CD8-positive, alpha-beta memory T cell (primary cell): ENCODE data around the gene STUB1. TPM values are rescaled to one million over a fixed set of nuclear protein-coding genes. Genes with fewer than 3 reads are reported as not detected.

Experiments
- CTCF ChIA-PET: fragments of 350-600 bp; sonication (Branson Sonifier 250); formaldehyde crosslinking; loops from one replicate; lab custom pipeline; 2021; ENCODE audit warnings: antibody characterized with exemption; lab: Charles Lee
- POLR2A ChIA-PET: fragments of 350-600 bp; sonication (Branson Sonifier 250); formaldehyde crosslinking; loops from one replicate; lab custom pipeline; 2021; ENCODE audit warnings: antibody characterized with exemption; lab: Charles Lee
- DNase-seq, 5 donors: peaks; one replicate each; pipeline versions ENCODE4 v3.0.0 to v3.0.0-alpha.2; 2020 to 2022; ENCODE audit warnings: mixed read lengths in 1 of 5
- H3K27ac ChIP-seq: one replicate; pipeline ENCODE4 v1.7.0; 2013; ENCODE audit warnings: low read depth, mild to moderate bottlenecking, low read length, moderate library complexity
- H3K27me3 ChIP-seq: 2 replicates; pipeline ENCODE4 v1.7.0; 2013; ENCODE audit warnings: low read length, mild to moderate bottlenecking; ENCODE audit not compliant: insufficient read depth, poor library complexity, severe bottlenecking
- H3K36me3 ChIP-seq: 2 replicates; pipeline ENCODE4 v1.7.0; 2013; ENCODE audit warnings: mild to moderate bottlenecking, low read length, moderate library complexity; ENCODE audit not compliant: insufficient read depth
- H3K4me1 ChIP-seq: 2 replicates; pipeline ENCODE4 v1.7.0; 2013; ENCODE audit warnings: mild to moderate bottlenecking, low read length, moderate library complexity; ENCODE audit not compliant: insufficient read depth
- H3K4me3 ChIP-seq: 2 replicates; pipeline ENCODE4 v1.7.0; 2013; ENCODE audit warnings: mild to moderate bottlenecking, low read length
- H3K9me3 ChIP-seq: 2 replicates; pipeline ENCODE4 v1.7.0; 2013; ENCODE audit warnings: mild to moderate bottlenecking, low read length
- H3K27ac Mint-ChIP-seq, 8 donors: one replicate each; pipeline ENCODE4 v1.8.0; 2020 to 2021; ENCODE audit warnings: mixed read lengths in 8 of 8, mild to moderate bottlenecking in 6 of 8, inconsistent platforms in 3 of 8, moderate library complexity in 3 of 8
- H3K27me3 Mint-ChIP-seq, 2 donors: one replicate each; pipeline ENCODE4 v1.8.0; 2020 to 2021; ENCODE audit warnings: mixed read lengths in 2 of 2, mild to moderate bottlenecking in 1 of 2, moderate library complexity in 1 of 2
- H3K36me3 Mint-ChIP-seq, 3 donors: one replicate each; pipeline ENCODE4 v1.8.0; 2020 to 2021; ENCODE audit warnings: mixed read lengths in 3 of 3, inconsistent platforms in 1 of 3, mild to moderate bottlenecking in 1 of 3
- H3K4me1 Mint-ChIP-seq, 3 donors: one replicate each; pipeline ENCODE4 v1.8.0; 2020 to 2021; ENCODE audit warnings: mixed read lengths in 3 of 3, inconsistent platforms in 1 of 3, mild to moderate bottlenecking in 1 of 3
- H3K4me3 Mint-ChIP-seq, 7 donors: one replicate each; pipeline ENCODE4 v1.8.0; 2020 to 2021; ENCODE audit warnings: mixed read lengths in 7 of 7, mild to moderate bottlenecking in 6 of 7, moderate library complexity in 4 of 7, inconsistent platforms in 2 of 7
- H3K9me3 Mint-ChIP-seq, 5 donors: one replicate each; pipeline ENCODE4 v1.8.0; 2020 to 2022; ENCODE audit warnings: mixed read lengths in 5 of 5, mild to moderate bottlenecking in 3 of 5, moderate library complexity in 2 of 5, inconsistent platforms in 1 of 5
- polyA plus RNA-seq: library from polyadenylated mRNA; unstranded; fragments of 300-500 nt; fragmentation: Illumina TruSeq; gene quantifications from one replicate; pipeline ENCODE4 v1.2.3, GENCODE V29; 2021
- total RNA-seq, 2 experiments: library from RNA; stranded (reverse); gene quantifications; one replicate each; pipeline ENCODE4 v1.2.3, GENCODE V29; 2021

STUB1 gene
- total and polyA plus RNA-seq, 3 experiments from 2014 or later, result 111 to 161 (median 124) TPM

GRCh38 chr16:640614-641013 is 39.6 kb upstream of the STUB1 start:
- Histone ChIP-seq H3K27ac (no peak overlapping the region), H3K9me3 (no peaks in the 10 kb centered on the region), H3K27me3 (no peaks in the 10 kb centered on the region), H3K4me1 (peaks cover 23% of the 10 kb centered on the region), H3K36me3 (no peaks in the 10 kb centered on the region), H3K4me3 (no peak overlapping the region)
- POLR2A ChIA-PET, result no interaction called here
- Mint-ChIP-seq H3K9me3 (peaks cover 0 to 3% (median 0%) of the 10 kb centered on the region in 5 donors), H3K4me3 (peak overlapping the region; percentile 8 to 77 (median 50)), H3K27me3 (peaks cover 0 to 7% of the 10 kb centered on the region in 2 donors), H3K4me1 (peaks cover 0 to 24% (median 16%) of the 10 kb centered on the region in 3 donors), H3K36me3 (peaks cover 0 to 6% (median 0%) of the 10 kb centered on the region in 3 donors), H3K27ac (peak overlapping the region in 2 of 8 donors; percentile 50 to 94)
- DNase-seq, result no peak
- CTCF ChIA-PET, result no interaction called here

DNA sequence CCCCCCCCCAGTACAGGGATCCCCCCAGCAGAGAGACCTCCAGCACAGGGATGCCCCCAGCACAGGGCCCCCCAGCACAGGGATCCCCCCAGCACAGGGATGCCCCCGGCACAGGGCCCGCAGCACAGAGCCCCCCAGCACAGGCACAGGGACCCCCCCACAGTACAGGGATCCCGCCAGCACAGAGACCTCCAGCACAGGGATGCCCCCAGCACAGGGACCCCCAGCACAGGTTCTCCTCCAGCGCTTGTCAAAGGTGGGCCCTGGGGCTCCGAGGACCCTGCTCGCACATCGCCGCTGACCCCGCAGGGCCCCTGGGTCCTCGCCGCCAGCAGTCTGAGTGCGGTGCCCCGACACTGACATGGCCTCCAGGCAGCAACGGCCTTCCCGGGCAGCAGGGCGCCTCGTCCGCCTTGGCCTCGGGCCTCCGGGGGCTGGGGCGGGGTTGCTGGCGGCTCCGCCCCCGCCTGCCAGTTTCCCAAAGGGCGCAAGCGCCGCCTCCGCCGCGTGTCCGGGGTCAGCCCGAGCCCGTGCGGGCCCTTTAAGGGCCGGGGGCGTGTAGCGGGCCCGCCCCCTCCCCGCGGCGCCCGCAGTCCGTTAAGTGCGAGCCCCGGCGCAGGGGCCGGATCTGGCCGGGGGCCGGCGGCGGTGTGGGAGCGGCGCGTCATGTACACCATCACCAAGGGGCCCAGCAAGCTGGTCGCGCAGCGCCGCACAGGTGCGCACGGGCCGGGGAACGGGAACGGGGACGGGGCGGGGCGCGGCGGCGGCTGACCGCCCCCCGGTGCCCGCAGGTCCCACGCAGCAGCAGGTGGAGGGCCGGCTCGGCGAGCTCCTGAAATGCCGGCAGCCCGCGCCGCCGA is 38.7 kb upstream of the STUB1 start, which contains the start of gene MCRIP2:
Gene MCRIP2 (plus strand): TSS at position 503 of the 863 bp plus-strand sequence. CDS start 164 bp downstream, at position 667.
- H3K9me3 ChIP-seq, result no peaks in the 10 kb centered on the region
- H3K36me3 ChIP-seq, result no peaks in the 10 kb centered on the region
- peak within 1 kb of the TSS; percentile 45 for H3K4me3 ChIP-seq
- peak; percentile 41 to 69 (median 51) for DNase-seq
- Mint-ChIP-seq H3K27ac (peak within 1 kb of the TSS in 5 of 8 donors; percentile 50 to 94 (median 69)), H3K36me3 (peaks cover 0 to 3% (median 0%) of the 10 kb centered on the region in 3 donors), H3K4me3 (peak within 1 kb of the TSS; percentile 58 to 90 (median 72)), H3K9me3 (peaks cover 0 to 3% (median 0%) of the 10 kb centered on the region in 5 donors), H3K4me1 (peaks cover 0 to 21% (median 12%) of the 10 kb centered on the region in 3 donors), H3K27me3 (peaks cover 0 to 3% of the 10 kb centered on the region in 2 donors)
- H3K27me3 ChIP-seq, result no peaks in the 10 kb centered on the region
- POLR2A ChIA-PET, result no interaction called here
- CTCF ChIA-PET, result no interaction called here
- H3K27ac ChIP-seq, result peak within 1 kb of the TSS; percentile 73
- peaks cover 23% of the 10 kb centered on the region for H3K4me1 ChIP-seq

- DNase-seq, result peak in 2 of 5 donors; percentile 18 to 25
- Histone ChIP-seq H3K27ac (peak overlapping the region; percentile 47), H3K9me3 (no peaks in the 10 kb centered on the region), H3K36me3 (no peaks in the 10 kb centered on the region), H3K4me3 (peak overlapping the region; percentile 45), H3K27me3 (no peaks in the 10 kb centered on the region), H3K4me1 (peaks cover 21% of the 10 kb centered on the region)
- no peaks in the 10 kb centered on the region for H3K27me3 Mint-ChIP-seq
- peak overlapping the region; percentile 58 to 90 (median 70) for H3K4me3 Mint-ChIP-seq
- no peaks in the 10 kb centered on the region for H3K9me3 Mint-ChIP-seq
- H3K27ac Mint-ChIP-seq, result peak overlapping the region in 3 of 8 donors; percentile 54 to 73 (median 69)
- CTCF ChIA-PET, result no interaction called here
- POLR2A ChIA-PET, result no interaction called here
- no peaks in the 10 kb centered on the region for H3K36me3 Mint-ChIP-seq
- peaks cover 0 to 22% (median 10%) of the 10 kb centered on the region in 3 donors for H3K4me1 Mint-ChIP-seq
Measured at GRCh38 chr16:642189-643049, 37.8 kb upstream of the STUB1 start.

GRCh38 chr16:643050-643368 is 37.2 kb upstream of the STUB1 start:
- no peaks in the 10 kb centered on the region for H3K36me3 ChIP-seq
- no peaks in the 10 kb centered on the region for H3K27me3 ChIP-seq
- no peak overlapping the region for H3K4me3 ChIP-seq
- H3K27ac Mint-ChIP-seq, result peak overlapping the region in 1 of 8 donors; percentile 69
- ChIA-PET POLR2A (no interaction called here), CTCF (no interaction called here)
- H3K27ac ChIP-seq, result peak overlapping the region; percentile 47
- peaks cover 0 to 18% (median 10%) of the 10 kb centered on the region in 3 donors for H3K4me1 Mint-ChIP-seq
- no peaks in the 10 kb centered on the region for H3K9me3 ChIP-seq
- DNase-seq, result no peak
- H3K9me3 Mint-ChIP-seq, result no peaks in the 10 kb centered on the region
- no peaks in the 10 kb centered on the region for H3K36me3 Mint-ChIP-seq
- H3K4me1 ChIP-seq, result peaks cover 20% of the 10 kb centered on the region
- no peaks in the 10 kb centered on the region for H3K27me3 Mint-ChIP-seq
- H3K4me3 Mint-ChIP-seq, result peak overlapping the region; percentile 59 to 90 (median 72)

DNA sequence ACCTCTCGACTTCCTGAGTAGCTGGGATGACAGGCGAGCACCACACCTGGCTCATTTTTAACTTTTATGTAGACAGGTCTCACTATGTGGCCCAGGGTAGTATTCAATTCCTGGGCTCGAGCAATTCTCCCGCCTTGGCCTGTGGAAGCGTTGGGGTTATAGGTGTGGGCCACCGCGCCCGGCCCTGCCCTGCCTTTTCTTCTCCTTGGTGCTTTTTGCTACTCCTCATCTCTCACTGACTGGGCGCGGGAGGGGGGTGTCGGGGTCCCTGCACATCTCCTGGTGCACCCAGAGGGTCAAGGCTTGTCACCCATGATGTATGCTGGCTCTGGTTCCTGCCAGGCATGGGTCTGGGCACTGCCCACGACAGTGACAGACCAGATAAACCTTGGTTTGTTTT is 35.7 kb upstream of the STUB1 start:
- no peak for DNase-seq
- H3K4me1 ChIP-seq, result peaks cover 28% of the 10 kb centered on the region
- Mint-ChIP-seq H3K9me3 (no peaks in the 10 kb centered on the region), H3K4me3 (peak overlapping the region in 3 of 7 donors; percentile 24 to 82 (median 72)), H3K27me3 (no peaks in the 10 kb centered on the region), H3K4me1 (peaks cover 0 to 23% (median 13%) of the 10 kb centered on the region in 3 donors), H3K27ac (peak overlapping the region in 2 of 8 donors; percentile 33 to 43), H3K36me3 (no peaks in the 10 kb centered on the region)
- H3K27ac ChIP-seq, result no peak overlapping the region
- ChIA-PET CTCF (no interaction called here), POLR2A (no interaction called here)
- no peaks in the 10 kb centered on the region for H3K27me3 ChIP-seq
- H3K36me3 ChIP-seq, result no peaks in the 10 kb centered on the region
- H3K4me3 ChIP-seq, result no peak overlapping the region
- no peaks in the 10 kb centered on the region for H3K9me3 ChIP-seq

DNA sequence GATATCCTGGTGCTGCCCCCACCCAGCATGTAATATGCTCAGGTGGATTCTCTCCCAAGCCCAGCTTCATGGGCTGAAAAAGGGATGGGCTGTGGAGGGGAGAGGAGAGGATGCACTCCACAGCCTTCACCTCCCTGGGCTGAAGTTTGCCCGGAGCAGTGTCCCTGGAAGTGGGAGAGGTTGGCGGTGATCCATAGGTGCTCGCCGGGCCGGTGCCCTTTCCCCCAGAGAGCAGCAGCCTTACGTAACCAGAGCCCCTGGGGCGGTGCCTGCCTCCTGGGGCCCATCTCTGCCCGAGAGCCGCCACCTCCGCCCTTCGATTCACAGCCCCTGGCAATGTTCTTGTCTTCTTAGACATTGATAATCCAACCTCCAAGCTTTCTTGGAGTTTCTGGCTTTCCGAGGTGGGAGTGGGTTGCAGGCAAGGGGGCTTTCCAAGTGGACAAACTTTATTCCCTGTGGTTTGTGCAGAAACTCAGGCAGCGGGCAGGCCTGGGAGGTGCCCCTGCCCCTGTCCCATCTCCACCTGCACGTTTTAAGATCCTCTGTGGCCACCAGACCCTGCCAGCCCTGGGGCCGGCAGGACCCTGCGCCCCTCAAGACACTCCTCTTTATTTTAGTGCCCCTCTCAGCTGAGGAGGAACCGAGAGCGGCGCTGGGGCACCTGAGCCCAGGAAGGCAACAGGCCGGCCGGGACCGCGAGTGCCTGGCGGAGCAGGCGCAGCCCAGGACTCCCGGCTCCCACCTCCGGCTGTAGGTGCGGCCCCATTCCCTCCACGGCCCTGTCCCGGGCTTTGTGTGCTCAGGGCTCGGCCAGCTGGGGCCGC is 34.1 kb upstream of the STUB1 start:
- H3K9me3 ChIP-seq, result no peaks in the 10 kb centered on the region
- H3K4me1 ChIP-seq, result peaks cover 27% of the 10 kb centered on the region
- no peak overlapping the region for H3K27ac Mint-ChIP-seq
- ChIA-PET POLR2A (no interaction called here), CTCF (no interaction called here)
- H3K27me3 ChIP-seq, result no peaks in the 10 kb centered on the region
- peak overlapping the region in 1 of 7 donors; percentile 82 for H3K4me3 Mint-ChIP-seq
- no peaks in the 10 kb centered on the region for H3K27me3 Mint-ChIP-seq
- no peaks in the 10 kb centered on the region for H3K9me3 Mint-ChIP-seq
- DNase-seq, result no peak
- peaks cover 0 to 29% (median 13%) of the 10 kb centered on the region in 3 donors for H3K4me1 Mint-ChIP-seq
- no peak overlapping the region for H3K27ac ChIP-seq
- H3K4me3 ChIP-seq, result no peak overlapping the region
- no peaks in the 10 kb centered on the region for H3K36me3 ChIP-seq
- H3K36me3 Mint-ChIP-seq, result no peaks in the 10 kb centered on the region

- Mint-ChIP-seq H3K9me3 (no peaks in the 10 kb centered on the region), H3K4me3 (peak overlapping the region in 2 of 7 donors; percentile 12 to 42), H3K27ac (peak overlapping the region in 2 of 8 donors; percentile 45 to 83), H3K36me3 (no peaks in the 10 kb centered on the region), H3K27me3 (no peaks in the 10 kb centered on the region), H3K4me1 (peaks cover 0 to 29% (median 13%) of the 10 kb centered on the region in 3 donors)
- Histone ChIP-seq H3K27me3 (no peaks in the 10 kb centered on the region), H3K9me3 (no peaks in the 10 kb centered on the region), H3K4me1 (peaks cover 22% of the 10 kb centered on the region), H3K4me3 (no peak overlapping the region), H3K27ac (no peak overlapping the region), H3K36me3 (no peaks in the 10 kb centered on the region)
- no peak for DNase-seq
- ChIA-PET POLR2A (no interaction called here), CTCF (no interaction called here)
Measured at GRCh38 chr16:646679-647172, 33.5 kb upstream of the STUB1 start.
